MM.1S (cell line): Measurements from ENCODE around the gene SPRED1.

Experiments
- CTCF ChIP-seq: fragments of 300-600 bp; sonication (generic); IDR thresholded peaks from 2 replicates; pipeline ENCODE4 v1.5.1; 2016; ENCODE audit warnings: antibody characterized with exemption, low read length, mixed read lengths
- EZH2phosphoT487 ChIP-seq: fragments of 300-600 bp; sonication (generic); IDR thresholded peaks from 2 replicates; pipeline ENCODE4 v1.6.1; 2018; ENCODE audit warnings: antibody characterized with exemption, low read length

GRCh38 chr15:38243278-38244055 is 9.2 kb upstream of the SPRED1 start:
- TF ChIP-seq CTCF = no peak
- TF ChIP-seq EZH2phosphoT487 = no peak
